GM19324 (cell line): ENCODE results near the gene PRR33.

ENCODE experiments used
- ATAC-seq: cut with Tn5 transposase; IDR thresholded peaks from one replicate; pipeline ENCODE4 v1.9.1; 2021; ENCODE audit warnings: mild to moderate bottlenecking, moderate library complexity; ENCODE audit not compliant: unreplicated experiment, low FRiP score

The PRR33 gene

GRCh38 chr11:1839924-1840779 is 51.5 kb downstream of the PRR33 start:
- no peak for ATAC-seq

- ATAC-seq = no peak
These were observed 52.3 kb downstream of the PRR33 start for GRCh38 chr11:1839204-1839923.

DNA sequence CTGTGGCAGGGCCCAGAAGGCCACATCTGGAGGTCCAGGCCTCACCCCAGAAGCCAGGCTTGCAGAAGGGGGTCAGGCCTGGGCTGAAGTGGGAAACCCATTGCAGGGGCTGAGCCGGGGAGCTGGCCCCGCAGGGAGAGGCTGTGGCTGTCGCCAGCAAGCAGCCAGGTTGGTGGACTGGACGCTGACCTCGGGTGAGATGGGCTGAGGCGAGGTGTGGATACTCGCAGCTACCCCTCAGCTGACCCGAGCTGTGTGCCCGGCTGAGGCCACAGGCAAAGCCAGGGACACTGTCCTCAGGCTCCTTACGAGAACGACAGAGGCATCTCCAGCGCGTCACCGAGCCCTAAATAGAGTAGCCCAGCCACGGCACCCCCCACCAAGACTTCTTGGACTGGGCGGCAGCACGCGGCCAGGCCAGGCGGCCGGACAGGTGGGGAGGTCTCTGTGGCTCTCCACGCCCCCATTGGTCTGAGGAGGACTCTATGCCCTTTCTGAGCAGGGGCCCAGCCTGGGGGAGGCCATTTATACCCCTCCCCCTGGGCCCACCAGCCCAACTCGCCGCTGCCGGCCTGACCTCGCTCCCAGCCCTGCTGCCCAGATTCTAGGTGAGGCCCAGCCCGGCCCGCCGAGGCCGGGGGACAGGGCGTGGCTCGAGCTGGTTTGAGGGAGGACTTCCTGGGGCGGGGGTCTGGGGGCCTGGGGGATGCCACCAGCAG is 53.1 kb downstream of the PRR33 start, which contains the start of gene TNNI2:
Gene TNNI2, plus strand, starts transcription at position 556 of the 719 bp plus-strand sequence. CDS start 716 bp downstream, outside the sequence.
- no peak for ATAC-seq
